ENCODE results near the gene DNAH17.

Gene DNAH17, protein sequence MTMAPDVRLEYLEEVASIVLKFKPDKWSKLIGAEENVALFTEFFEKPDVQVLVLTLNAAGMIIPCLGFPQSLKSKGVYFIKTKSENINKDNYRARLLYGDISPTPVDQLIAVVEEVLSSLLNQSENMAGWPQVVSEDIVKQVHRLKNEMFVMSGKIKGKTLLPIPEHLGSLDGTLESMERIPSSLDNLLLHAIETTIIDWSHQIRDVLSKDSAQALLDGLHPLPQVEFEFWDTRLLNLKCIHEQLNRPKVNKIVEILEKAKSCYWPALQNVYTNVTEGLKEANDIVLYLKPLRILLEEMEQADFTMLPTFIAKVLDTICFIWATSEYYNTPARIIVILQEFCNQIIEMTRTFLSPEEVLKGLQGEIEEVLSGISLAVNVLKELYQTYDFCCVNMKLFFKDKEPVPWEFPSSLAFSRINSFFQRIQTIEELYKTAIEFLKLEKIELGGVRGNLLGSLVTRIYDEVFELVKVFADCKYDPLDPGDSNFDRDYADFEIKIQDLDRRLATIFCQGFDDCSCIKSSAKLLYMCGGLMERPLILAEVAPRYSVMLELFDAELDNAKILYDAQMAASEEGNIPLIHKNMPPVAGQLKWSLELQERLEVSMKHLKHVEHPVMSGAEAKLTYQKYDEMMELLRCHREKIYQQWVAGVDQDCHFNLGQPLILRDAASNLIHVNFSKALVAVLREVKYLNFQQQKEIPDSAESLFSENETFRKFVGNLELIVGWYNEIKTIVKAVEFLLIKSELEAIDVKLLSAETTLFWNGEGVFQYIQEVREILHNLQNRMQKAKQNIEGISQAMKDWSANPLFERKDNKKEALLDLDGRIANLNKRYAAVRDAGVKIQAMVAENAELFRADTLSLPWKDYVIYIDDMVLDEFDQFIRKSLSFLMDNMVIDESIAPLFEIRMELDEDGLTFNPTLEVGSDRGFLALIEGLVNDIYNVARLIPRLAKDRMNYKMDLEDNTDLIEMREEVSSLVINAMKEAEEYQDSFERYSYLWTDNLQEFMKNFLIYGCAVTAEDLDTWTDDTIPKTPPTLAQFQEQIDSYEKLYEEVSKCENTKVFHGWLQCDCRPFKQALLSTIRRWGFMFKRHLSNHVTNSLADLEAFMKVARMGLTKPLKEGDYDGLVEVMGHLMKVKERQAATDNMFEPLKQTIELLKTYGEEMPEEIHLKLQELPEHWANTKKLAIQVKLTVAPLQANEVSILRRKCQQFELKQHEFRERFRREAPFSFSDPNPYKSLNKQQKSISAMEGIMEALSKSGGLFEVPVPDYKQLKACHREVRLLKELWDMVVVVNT (N-terminal part only)

DNA sequence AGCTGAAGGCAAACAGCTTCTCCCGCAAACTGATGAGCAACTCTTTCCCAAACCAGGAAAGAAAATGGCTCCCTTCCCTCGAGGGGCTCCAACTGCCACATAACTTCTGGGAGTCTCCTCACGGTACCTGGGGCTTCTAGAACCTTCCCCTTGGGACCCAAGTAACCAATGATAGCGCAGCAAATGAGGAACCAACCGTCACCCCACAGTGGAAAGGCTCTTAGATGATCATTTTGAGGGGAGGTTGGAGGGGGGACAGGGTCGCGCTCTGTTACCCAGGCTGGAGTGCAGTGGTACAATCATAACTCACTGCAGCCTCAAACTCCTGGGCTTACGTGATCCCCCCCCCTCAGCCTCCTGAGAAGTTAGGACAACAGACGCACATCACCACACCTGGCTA lies at the start of gene DNAH17:
Gene DNAH17, minus strand, starts transcription at position 101 of the 400 bp plus-strand sequence. CDS start 2,339 bp downstream, outside the sequence.
- TF ChIP-seq, protein P1, sequence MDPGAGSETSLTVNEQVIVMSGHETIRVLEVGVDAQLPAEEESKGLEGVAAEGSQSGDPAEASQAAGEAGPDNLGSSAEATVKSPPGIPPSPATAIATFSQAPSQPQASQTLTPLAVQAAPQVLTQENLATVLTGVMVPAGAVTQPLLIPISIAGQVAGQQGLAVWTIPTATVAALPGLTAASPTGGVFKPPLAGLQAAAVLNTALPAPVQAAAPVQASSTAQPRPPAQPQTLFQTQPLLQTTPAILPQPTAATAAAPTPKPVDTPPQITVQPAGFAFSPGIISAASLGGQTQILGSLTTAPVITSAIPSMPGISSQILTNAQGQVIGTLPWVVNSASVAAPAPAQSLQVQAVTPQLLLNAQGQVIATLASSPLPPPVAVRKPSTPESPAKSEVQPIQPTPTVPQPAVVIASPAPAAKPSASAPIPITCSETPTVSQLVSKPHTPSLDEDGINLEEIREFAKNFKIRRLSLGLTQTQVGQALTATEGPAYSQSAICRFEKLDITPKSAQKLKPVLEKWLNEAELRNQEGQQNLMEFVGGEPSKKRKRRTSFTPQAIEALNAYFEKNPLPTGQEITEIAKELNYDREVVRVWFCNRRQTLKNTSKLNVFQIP (CRISPR knock-in tag; IDR thresholded peaks at IDR 0.05; ENCODE audit: borderline replicate concordance, low read depth): no peak
- no peak for TF ChIP-seq TOX (CRISPR knock-in tag; IDR thresholded peaks at IDR 0.05; ENCODE audit: borderline replicate concordance)
- TF ChIP-seq OSR1 (CRISPR knock-in tag; IDR thresholded peaks at IDR 0.05): no peak
- no peak for TF ChIP-seq TCF4 (CRISPR knock-in tag; IDR thresholded peaks at IDR 0.05; ENCODE audit: borderline replicate concordance)
- no peak for TF ChIP-seq ZNF8 (CRISPR knock-in tag; IDR thresholded peaks at IDR 0.05)
- ATAC-seq: no peak

DNA sequence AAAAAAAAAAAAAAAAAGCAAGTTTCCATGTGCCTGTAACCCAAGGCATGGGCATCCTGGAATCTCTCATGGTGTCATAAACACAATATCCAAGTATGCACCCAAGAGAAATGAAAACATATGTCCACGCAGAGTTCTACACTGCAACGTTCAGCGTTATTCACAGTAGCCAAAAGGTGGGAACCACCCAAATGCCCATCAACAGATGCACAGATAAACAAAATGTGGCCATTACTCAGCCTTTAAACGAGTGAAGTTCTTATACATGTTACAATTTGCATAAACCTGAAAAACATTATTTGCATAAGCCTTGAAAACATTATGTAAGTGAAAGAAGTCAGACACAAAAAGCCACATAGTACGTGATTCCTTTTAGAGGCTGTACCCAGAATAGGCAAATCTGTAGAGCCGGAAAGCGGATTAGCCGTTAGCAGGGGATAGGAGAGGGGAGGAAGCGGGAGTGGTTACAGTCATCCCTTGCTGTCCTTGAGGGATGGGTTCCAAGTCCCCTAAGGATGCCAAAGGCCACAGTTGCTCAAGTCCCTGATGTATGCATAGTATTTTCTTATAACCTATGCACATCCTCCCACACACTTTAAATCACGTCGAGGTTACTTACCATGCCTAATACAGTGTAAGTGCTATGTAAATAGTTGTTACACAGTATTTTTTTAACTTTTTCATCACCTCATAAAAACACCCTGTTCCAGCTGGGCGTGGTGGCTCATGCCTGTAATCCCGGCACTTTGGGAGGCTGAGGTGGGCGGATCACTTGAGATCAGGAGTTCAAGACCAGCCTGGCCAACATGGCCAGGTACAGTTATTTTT lies 47.3 kb upstream of the DNAH17 start:
- no peak for ATAC-seq
- TF ChIP-seq ZFP3 (CRISPR knock-in tag; IDR thresholded peaks at IDR 0.05) (no peak), OSR1 (CRISPR knock-in tag; IDR thresholded peaks at IDR 0.05) (no peak), ZC3H10 (CRISPR knock-in tag; IDR thresholded peaks at IDR 0.05) (no peak), ZNF8 (CRISPR knock-in tag; IDR thresholded peaks at IDR 0.05) (no peak)
- TF ChIP-seq, protein P2, sequence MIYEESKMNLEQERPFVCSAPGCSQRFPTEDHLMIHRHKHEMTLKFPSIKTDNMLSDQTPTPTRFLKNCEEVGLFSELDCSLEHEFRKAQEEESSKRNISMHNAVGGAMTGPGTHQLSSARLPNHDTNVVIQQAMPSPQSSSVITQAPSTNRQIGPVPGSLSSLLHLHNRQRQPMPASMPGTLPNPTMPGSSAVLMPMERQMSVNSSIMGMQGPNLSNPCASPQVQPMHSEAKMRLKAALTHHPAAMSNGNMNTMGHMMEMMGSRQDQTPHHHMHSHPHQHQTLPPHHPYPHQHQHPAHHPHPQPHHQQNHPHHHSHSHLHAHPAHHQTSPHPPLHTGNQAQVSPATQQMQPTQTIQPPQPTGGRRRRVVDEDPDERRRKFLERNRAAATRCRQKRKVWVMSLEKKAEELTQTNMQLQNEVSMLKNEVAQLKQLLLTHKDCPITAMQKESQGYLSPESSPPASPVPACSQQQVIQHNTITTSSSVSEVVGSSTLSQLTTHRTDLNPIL (CRISPR knock-in tag; IDR thresholded peaks at IDR 0.05; ENCODE audit: low read depth): no peak

DNA sequence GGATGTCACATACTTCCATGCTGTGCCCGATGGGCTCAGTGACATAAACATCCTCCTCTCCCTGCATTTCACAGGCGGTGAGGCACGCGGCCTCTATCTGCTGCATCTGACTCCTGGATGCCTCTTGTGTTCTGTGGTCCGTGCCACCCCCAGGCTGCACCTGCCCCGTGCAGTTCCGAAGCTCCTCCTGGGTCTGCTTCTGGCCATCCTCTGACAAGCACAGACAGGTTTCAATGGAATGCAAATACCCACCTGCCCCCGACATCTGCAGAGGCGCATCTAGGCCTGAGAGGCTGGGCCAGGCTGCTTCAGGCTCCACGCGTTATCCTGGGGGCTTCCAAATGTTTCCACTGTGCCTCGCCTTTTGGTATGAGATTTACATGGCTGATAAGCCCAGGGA lies 46.3 kb upstream of the DNAH17 start:
- TF ChIP-seq CSDC2 (CRISPR knock-in tag; IDR thresholded peaks at IDR 0.05): no peak
- TF ChIP-seq SNAI2 (CRISPR knock-in tag; IDR thresholded peaks at IDR 0.05): no peak
- TF ChIP-seq, protein P1 (CRISPR knock-in tag; IDR thresholded peaks at IDR 0.05; ENCODE audit: borderline replicate concordance, low read depth): no peak
- no peak for TF ChIP-seq PPARA (CRISPR knock-in tag; IDR thresholded peaks at IDR 0.05; ENCODE audit: borderline replicate concordance)
- no peak for TF ChIP-seq ZFP30 (CRISPR knock-in tag; IDR thresholded peaks at IDR 0.05)
- TF ChIP-seq ZNF70 (CRISPR knock-in tag; IDR thresholded peaks at IDR 0.05): no peak
- TF ChIP-seq, protein P2 (CRISPR knock-in tag; IDR thresholded peaks at IDR 0.05; ENCODE audit: low read depth): no peak
- TF ChIP-seq BACH2 (CRISPR knock-in tag; IDR thresholded peaks at IDR 0.05; ENCODE audit: borderline replicate concordance): no peak
- TF ChIP-seq, protein P3, sequence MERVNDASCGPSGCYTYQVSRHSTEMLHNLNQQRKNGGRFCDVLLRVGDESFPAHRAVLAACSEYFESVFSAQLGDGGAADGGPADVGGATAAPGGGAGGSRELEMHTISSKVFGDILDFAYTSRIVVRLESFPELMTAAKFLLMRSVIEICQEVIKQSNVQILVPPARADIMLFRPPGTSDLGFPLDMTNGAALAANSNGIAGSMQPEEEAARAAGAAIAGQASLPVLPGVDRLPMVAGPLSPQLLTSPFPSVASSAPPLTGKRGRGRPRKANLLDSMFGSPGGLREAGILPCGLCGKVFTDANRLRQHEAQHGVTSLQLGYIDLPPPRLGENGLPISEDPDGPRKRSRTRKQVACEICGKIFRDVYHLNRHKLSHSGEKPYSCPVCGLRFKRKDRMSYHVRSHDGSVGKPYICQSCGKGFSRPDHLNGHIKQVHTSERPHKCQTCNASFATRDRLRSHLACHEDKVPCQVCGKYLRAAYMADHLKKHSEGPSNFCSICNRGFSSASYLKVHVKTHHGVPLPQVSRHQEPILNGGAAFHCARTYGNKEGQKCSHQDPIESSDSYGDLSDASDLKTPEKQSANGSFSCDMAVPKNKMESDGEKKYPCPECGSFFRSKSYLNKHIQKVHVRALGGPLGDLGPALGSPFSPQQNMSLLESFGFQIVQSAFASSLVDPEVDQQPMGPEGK (CRISPR knock-in tag; IDR thresholded peaks at IDR 0.05; ENCODE audit: borderline replicate concordance): no peak
- ATAC-seq: no peak

Data from SK-N-SH treated with all-trans-retinoic acid at 6 μM for 48 hours (cell line).